OCI-LY1 (cell line): ENCODE results near the gene CIB2.

Source experiments
- CTCF ChIP-seq: fragments of 200-600 bp; sonication (generic), shearing (Covaris generic); IDR thresholded peaks from 2 replicates; pipeline ENCODE4 v1.5.1; 2017; ENCODE audit warnings: mild to moderate bottlenecking, antibody characterized with exemption, low read length, moderate library complexity, mixed read lengths
- EZH2 ChIP-seq: fragments of 200-600 bp; sonication (generic), shearing (Covaris generic); IDR thresholded peaks from 2 replicates; pipeline ENCODE4 v1.8.0; 2017; ENCODE audit warnings: borderline replicate concordance, mixed run types, mild to moderate bottlenecking, antibody characterized with exemption, low read length, moderate library complexity, mixed read lengths

- no peak for TF ChIP-seq CTCF
- TF ChIP-seq EZH2, result no peak
Measured at GRCh38 chr15:78080088-78080460, 51.2 kb downstream of the CIB2 start.
